Measurements from ENCODE around the gene MYO18A.
A peak's percentile ranks its signal among the peaks of the same experiment; 100 is the strongest.
"Not testable (repeated sequence)": the region's sequence is repeated elsewhere in the genome, so short reads cannot be mapped to it uniquely, and the experiment has no call there.

MYO18A gene

DNA sequence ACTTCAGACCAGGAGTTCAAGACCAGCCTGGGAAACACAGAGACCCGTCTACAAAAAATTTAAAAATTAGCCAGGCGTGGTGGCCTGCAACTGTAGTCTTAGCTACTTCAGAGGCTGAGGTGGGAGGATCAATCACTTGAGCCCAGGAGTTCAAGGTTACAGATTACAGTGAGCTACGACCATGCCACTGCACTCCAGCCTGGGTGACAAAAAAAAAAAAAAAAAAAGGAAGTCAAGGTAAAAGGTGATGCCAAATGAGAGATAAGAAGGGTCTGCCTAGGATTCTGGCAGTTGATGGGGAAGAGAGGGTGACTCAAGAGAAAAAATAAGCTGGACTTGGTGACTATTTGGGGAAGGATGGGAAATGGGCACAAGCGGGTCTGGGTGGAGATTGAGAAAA, 32.5 kb downstream of the MYO18A start:
- DNase-seq (ENCODE audit: low read depth in 2 of 2), result no peak

DNA sequence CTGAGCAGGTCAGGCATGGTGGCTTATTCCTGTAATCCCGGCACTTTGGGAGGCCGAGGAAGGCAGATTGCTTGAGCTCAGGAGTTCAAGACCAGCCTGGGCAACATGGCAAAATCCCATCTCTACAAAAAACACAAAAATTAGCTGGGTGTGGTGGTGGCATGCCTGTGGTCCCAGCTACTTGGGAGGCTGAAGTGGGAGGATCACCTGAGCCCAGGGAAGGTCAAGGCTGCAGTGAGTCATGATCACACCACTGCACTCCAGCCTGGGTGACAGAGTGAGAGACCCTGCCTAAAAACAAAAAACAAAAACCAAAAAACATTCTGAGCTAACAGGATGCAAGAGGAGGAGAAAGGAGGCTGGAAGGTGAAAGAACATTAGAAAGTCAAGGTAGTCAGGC, 33.0 kb downstream of the MYO18A start:
- DNase-seq (ENCODE audit: low read depth in 2 of 2), result not testable (repeated sequence)

DNA sequence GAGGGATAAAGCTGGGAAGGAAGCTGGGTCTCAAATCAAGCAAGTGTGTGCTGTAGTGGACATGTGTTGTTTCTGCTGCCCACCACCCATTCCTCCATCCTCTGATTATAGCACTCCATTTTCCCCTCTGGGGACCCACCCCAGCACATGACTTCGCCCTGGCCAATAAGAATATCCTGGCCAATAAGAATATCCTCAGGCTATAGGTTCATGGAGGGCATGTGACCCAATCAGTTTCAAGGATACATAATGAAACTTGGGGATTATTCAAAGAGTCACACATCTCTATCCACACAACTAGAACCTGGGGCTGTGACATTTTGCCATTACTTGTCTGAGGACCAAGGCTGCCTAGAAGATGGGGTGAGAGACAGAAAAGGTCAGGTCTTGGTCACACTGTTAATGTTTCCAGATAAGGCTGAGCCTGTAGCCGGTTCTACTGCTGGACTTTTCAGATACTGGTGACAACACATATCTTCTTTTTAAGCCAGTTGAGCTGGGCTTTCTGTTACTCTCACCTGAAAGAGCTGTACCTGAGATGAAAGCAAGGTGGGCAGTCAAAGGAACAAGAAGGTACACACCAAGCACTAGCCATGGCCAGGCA, 33.7 kb downstream of the MYO18A start:
- DNase-seq (ENCODE audit: low read depth in 2 of 2), result no peak

DNA sequence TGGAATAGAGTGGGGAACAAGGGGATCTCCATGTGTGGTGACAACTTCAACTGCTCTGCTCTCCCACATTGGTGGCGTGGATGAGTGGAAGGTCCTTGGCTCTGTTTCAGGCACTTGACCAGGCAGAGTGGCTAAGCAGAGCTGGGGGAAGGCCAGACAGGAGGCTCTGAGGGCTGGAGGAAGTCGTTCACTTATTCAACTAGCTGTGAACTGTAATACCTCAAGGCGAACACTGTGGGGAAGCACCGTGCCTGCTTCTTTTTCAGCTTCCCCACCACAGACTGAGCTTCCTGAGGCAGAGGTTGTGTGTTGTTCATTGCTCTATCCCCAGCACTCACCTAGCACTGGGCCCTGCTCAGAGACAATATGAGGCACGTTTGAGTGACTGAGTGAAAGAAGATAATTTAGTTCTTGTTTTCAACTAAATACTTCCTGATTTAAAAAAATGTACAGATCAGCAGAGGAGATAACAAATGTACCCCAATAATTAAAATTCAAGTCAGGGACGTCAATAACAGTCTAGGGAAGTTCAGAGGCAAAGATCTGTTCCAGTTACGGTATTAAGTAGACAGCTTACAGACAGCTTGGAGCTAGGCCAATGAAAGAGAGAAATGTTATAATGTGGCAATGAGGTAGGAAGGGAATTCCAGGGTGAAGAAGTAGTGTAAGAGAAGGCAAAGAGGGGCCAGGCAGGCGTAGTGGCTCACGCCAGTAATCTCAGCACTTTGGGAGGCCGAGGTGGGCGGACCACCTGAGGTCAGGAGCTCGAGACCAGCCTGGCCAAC, 34.7 kb downstream of the MYO18A start:
- no peak for DNase-seq (ENCODE audit: low read depth in 2 of 2)

DNA sequence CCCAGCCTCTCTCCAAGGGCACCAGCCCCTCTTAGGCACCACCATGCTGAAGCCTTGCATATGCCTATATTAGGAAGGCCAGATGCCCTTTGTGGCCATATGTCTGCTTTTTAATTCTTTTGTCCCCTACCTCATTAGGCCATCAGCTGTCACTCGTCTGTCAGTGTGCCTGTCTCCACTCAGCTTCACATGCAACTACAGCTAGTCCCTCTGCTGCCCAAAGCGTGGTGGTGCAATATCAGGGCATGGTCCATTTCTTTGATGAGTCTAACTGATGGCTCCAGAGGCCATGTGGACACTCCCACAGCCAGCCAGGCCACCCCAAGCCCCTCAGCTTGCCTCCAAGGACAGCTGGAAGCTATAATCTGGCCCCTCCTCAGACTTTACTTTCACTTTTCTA, 36.3 kb downstream of the MYO18A start:
- no peak for DNase-seq (ENCODE audit: low read depth in 2 of 2)

DNA sequence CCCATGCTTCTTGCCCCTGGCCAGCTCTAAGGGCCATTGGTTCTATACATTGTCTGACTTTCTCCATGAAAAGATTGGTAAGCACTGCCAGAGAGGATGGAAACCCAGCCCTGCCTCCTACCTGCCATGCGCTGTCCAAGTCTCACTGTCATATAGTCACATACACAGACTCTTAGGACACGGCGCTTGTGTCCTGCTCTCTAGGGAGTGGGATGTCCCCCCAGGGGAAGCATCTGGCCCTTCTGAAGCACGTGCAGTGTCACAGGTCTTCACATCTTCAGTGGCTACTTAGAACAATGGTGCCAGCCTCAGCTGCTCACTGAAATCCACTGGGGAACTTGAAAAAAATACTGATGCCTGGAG, 38.7 kb downstream of the MYO18A start:
- DNase-seq (ENCODE audit: low read depth in 2 of 2), result no peak

DNA sequence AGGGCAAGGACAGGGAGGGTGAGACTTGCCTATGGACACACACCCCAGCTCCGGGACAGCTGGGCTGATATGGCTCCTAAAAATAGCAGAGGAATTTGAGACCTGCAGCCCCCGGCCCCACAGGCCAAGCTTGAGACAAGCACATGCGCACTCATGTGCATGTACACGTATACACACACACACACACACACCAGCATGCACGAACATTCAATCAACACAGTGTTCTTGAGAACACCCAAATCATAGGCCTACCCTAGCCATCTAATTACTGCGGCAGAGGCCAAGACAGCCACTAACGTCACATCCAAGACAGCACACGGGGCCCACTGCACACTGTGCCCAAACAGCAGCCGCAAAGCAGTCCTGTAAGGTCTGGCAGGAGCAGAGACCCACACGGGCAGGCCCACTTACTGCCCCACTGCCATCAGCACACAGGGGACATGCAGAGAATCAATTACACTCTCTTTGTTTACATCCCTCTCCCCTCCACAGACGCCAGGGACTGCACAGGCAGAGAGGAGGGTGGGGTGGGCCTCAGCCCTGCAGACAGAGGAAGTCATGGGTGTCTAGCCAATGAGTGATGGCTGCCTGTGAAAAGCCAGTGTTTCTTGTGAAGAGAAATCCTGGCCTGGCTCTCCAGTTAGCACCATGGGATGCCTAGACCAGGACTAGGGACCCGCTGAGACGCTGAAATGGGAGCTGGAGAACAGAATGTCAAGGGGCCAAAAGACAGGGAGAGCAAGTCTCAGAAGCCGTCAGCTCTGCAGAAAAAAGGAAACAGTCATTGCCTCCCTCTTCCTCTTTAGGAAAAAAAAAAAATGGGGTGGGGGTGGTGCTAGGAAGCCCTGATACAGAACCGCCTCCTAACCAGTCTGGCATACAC, 39.3 kb downstream of the MYO18A start:
- no peak for DNase-seq (ENCODE audit: low read depth in 2 of 2)

DNA sequence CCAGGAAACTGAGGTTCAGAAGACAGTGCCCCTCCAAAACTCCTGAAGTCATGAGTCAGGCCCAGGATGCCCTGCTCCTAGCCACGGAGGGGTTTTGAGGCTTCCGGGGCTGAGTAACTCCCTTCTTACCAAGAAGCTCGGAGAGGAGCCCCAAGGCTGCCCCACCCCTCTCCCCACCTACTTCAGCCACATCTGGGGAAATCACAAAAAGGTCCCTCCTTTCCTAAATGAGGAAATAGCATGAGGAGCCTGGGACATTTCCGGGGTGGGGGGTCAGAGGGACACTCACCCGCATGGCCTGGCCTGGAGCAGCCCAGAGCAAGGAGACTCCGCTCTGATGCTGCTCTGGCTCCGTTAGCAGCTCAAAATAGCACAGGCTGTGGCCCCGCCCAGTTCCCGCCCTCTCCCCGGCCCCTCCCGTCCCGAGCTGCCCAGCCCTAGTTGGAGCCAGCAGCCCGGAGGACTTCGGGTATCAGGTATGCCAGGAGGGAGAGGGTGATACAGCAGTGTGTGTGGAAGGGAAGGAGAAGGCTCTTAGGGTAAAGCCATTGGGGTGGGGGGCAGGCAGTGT, 40.1 kb downstream of the MYO18A start:
- DNase-seq (ENCODE audit: low read depth in 2 of 2), result no peak

DNA sequence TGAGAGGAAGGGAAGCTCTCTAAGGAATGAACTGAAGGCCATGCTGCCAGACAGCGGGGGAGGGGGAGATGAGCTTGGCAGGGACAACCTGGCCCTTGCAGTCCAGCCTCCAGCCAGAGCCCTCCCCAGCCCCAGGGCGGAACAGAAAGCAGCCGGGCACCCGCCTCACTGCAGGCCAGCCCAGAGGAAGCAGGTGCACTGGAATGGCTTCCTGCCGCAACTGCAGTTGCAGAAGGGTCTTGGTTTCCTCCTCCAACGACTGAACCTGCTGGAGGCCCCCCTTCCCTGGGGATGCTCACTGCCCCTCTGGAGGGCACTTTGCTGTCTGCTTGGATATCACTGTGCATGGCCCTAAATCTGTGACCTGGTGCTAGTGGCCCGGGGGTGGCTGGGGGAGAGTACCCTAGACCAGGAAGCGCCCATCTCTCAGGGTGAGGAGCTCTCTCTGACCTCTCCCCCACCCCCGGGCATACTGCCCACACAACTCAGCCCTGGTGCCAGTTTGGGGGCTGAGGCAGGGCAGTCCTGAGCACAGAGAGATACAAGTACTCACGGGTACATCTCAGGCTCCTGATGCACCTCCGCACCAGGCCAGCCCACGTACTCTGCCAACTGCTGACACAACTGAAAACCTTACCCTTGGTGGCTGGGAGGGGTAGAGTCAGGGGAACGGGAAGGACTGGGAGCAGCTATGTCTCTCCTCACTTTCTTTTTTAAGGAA, 41.1 kb downstream of the MYO18A start:
- DNase-seq (ENCODE audit: low read depth in 2 of 2), result no peak

DNA sequence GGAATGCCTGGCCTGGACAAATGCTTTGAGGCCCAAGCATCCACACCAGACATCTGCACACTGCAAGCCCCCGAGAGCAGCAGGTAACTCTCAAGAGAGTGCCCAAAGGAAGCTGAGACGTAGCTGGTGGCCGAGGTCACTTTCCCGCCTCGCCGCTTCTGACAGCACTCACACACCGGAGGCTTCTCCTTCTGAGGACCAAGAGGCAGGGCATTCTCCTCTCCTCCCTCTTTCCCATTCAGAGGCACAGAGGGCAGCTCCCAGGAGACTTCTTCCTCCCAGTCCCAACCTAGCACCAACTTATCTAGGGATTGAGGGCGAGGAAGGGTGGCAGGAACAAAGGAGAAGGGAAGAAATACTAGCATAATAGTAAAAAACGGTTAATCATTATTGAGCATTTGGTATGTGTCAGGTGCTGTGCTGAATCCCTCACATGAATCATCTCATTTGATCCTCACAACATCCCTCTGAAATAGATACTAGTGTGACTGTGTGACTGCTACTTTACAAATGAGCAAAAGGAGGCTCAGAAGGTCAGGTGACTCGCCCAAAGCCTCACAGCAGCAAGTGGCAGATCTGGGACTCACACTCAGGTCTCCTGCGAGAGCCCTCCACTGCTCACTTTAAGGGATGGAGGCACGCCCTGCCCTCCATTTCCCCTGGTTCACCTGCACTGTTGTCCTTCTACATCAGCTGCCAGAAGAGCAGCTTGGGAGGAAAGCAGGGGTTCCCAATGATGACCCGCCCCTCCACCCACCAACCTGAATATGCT, 41.8 kb downstream of the MYO18A start:
- DNase-seq (ENCODE audit: low read depth in 2 of 2), result no peak

DNA sequence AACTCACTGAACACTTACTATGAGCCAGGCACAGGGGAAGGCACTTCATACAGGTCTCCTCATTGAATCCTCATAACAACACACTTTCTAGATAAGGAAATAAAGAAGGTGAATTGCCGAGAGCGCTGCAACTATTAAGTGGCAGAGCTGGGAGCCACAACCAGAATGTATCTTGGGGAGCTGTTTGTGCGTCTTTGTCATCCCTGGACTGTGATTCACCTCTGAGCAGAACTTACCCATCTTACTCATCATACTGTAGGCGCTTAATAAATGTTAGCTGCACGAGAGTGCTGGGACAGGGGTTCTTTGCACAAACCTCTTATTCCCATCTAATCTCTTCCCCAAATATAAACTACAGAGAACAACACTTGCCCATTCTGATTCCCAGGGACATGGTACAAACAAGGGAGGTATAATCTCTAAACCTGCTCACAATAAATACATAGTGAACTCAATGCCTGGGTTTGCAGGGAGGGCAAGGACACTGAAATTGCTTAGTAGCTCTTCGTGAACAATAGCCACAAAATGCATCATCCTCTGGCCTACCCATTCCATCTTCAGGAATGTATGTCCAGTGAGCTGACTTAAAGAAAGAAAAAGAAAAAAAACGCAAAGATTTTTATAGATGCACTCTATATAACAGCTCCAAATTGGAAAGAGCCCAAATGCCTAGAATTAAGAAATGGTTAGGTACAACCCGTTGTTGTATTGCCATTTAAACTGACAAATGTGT, 43.0 kb downstream of the MYO18A start:
- no peak for DNase-seq (ENCODE audit: low read depth in 2 of 2)

DNA sequence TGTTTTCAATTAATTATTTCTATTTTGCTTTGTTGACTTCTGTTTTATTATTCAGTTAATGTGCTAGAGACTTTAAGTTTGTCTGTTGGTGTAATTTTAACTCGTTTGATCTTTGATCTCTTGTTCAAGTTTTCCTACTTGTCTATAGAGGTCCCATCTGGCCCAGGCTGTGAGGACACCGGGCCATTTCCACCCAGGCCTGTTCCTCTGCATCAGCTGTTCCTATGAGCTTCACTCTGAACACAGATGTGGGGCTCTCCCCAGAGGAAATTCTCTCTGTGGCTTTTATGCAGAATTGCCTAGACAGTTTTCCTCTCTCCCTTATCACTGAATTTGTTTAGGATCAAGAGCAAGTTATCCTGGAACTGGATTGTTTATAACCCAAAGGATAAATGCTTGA, 44.7 kb downstream of the MYO18A start:
- no peak for DNase-seq (ENCODE audit: low read depth in 2 of 2)

DNA sequence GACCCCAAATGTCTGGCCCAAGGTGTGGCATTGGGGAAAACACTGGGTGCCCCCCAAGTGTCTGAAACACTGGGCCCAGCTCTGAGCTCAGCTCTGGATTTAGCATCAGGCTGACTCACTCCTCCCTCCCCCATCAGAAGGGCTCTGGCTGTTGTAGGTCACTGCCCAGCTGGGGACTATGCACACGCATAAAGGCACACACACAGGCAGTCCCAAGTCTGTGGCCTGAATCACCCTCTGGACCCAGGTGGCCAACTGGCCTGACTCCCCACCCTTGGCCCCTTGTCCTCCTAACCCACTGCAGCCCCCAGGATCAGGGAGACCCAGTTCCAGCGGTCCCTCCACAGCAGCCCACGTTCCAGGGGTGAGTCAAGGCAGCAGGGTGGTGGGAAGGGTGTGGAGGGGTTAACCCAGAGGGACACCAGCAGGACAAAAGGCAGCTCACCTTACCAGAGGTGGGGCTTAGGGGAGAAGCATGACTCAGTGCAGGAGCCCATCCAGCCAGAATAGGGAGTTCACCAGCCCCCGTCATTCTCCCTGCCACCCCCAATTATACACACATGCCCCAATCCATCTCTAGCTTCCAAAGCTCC, 47.0 kb downstream of the MYO18A start:
- no peak for DNase-seq (ENCODE audit: low read depth in 2 of 2)

DNA sequence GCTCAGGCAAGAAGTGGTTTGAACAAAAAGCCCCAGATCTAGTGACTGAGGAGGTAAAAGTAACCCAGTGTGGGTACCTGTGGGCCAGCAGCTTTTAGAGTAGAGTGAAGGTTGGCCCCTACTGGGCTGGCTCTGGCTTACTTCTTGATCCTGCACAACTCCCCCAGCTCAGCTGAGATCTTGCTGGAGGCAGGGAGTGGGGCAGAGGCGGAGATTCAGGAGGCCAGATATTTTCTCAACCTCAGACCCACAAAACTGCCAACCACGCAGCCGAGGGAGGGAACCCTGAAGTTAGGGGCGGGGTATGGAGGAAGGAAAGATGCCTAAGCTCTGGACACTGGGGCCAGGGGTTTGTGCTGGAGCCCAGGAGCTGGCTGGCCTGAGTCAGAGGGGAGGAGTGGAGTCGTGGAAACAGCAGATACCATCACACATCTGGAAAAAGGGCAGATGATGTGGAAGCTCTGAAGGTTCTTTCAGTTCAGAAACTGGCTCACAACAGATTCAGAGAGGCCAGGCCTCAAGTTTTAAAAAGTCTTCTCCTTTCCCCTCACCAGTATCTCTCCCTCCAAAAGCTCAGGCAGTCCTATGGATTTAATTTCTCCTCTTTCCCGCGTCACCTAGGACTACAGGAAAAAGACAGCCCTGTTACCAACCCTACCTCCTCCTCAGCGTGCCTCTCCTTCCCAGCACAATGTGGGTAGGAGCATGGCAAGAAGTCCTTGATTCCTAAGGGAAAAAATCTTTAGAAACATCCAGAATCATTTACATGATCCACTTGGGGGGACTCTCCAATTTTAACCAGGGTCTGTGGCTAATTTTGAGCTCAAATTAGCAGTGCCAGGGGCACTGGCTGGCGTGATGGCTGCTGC, 48.1 kb downstream of the MYO18A start:
- DNase-seq (ENCODE audit: low read depth in 2 of 2), result peak in 1 of 2 experiments; percentile 34

DNA sequence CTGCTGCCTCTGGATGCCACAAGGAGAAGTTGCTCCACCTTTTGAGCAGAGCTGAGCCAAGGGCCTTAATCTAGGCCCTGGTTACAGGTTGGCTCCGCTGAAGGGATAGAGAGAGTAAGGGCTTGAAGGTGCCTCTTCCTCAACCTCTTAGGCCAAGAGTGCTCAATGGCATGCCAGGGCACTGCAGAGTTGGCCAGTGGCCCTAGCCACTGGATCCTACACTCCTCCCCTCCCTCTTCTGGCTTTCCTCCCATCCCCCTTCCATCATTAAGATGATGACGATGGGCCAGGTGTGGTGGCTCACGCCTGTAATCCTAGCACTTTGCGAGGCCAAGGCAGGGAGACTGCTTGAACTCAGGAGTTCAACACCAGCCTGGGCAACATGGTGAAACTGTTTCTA, 50.5 kb downstream of the MYO18A start:
- no peak for DNase-seq (ENCODE audit: low read depth in 2 of 2)

DNA sequence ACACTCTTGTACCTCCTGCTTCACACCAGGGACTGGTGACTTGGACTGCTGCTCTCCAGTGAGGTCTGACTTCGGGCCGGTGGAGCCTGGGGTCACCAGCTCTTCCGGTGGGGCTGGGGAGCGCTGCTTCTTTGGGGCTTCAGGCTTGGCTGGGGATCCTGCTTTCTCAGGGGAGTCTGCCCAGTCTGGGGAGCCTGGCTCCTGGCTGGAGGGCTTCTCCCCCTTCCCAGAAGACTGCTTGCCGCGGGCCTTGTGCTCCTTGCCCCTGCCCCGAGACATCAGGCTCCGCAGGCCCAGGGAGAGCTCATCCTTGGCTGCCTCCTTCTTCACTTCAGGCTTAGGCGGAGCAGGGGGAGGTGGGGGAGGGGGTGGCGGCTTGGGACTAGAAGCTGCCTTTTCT, 52.4 kb downstream of the MYO18A start:
- DNase-seq (ENCODE audit: low read depth in 2 of 2), result no peak

DNA sequence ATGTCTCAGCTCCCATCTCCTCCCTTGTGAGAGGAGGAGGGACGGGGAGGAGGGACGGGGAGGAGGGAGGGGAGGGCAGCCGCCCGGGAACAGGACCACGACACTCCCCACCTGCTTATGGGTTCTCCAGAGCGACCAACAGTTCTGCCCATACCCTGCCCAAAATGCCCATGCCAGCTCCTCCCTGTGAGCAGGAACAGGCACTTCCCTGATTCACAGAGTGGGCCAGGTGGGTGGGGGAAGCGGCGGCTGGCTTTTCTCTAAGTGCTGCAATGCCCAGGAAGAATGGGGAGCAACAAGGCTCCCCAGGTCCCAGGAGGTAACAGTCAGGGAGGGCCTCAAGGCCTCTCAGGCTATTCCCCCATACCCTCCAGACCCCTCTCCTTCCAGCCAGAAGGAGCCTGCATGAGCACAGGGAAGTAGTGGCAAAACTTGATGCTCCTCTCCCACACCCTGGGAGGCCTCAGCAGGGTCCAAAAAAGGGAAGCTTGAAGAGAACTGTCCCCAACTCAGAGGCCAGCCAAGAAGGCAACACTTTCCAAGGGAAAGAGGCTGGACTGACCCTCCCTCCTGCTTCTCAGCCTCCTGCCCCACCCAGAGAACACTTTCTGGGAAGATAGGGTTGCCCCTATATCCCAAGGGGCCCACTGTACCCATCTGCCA, 53.8 kb downstream of the MYO18A start:
- DNase-seq (ENCODE audit: low read depth in 2 of 2), result no peak

DNA sequence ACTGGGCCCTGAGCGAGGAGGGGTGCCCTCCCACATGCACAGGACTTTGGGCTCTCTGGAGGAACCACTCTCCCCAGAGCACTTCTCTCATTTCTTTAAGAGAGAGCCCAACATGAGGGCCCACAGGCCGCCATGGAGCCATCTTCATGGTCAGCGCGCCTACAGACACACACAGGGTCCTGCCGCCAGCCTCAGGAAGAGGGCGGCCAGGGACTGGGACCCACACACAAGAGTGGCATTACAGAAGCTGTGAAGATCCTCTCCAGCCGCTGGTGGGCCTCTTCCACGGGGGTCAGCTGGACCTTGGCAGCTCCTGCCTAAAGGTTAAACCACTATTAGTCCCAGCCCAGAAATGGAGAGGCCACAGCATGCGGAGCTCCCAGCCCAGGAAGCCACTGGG, 54.5 kb downstream of the MYO18A start:
- no peak for DNase-seq (ENCODE audit: low read depth in 2 of 2)

Measured in fibroblast of skin of left biceps (primary cell).